ENCODE data around the gene U2AF2. TPM values are rescaled to one million over a fixed set of nuclear protein-coding genes. Genes with fewer than 3 reads are reported as not detected.
A peak's percentile ranks its signal among the peaks of the same experiment; 100 is the strongest.

Gene U2AF2
- total RNA-seq, 1 experiment from 2014 or later = 309 TPM

GRCh38 chr19:55651236-55651635 lies 3.6 kb upstream of the U2AF2 start:
- no peaks in the 10 kb centered on the region for H3K9me3 Mint-ChIP-seq (ENCODE audit: low read depth, unreplicated experiment)
- no peak for DNase-seq
- H3K27me3 Mint-ChIP-seq (ENCODE audit: unreplicated experiment) = no peaks in the 10 kb centered on the region
- intact Hi-C loops (cut with micrococcal nuclease; ENCODE audit: unreplicated experiment) = loop anchor here (10.0 kb wide), 1 partner anchor 154 kb away; no protein-coding TSS in a partner anchor
- CTCF ChIA-PET = no interaction called here
- peaks cover 73% of the 10 kb centered on the region for H3K36me3 Mint-ChIP-seq (ENCODE audit: insufficient read depth, unreplicated experiment)
- no peaks in the 10 kb centered on the region for H3K4me1 Mint-ChIP-seq (ENCODE audit: low read depth, unreplicated experiment)
- H3K4me3 Mint-ChIP-seq (ENCODE audit: low read depth, unreplicated experiment) = no peak overlapping the region
- BruUV-seq (replicated peaks) = no TSS peak
- no peak for TF ChIP-seq CTCF (IDR thresholded peaks at IDR 0.05; ENCODE audit: unreplicated experiment)
- H3K27ac Mint-ChIP-seq (ENCODE audit: unreplicated experiment) = peak overlapping the region; percentile 11

GRCh38 chr19:55652311-55653128 lies 2.3 kb upstream of the U2AF2 start:
- TF ChIP-seq CTCF (IDR thresholded peaks at IDR 0.05; ENCODE audit: unreplicated experiment) = no peak
- intact Hi-C loops (cut with micrococcal nuclease; ENCODE audit: unreplicated experiment) = loop anchor here (10.0 kb wide), 1 partner anchor 152 kb away; no protein-coding TSS in a partner anchor
- H3K9me3 Mint-ChIP-seq (ENCODE audit: low read depth, unreplicated experiment) = no peaks in the 10 kb centered on the region
- BruUV-seq (replicated peaks) = no TSS peak
- DNase-seq = no peak
- H3K27ac Mint-ChIP-seq (ENCODE audit: unreplicated experiment) = peak overlapping the region; percentile 96
- H3K4me3 Mint-ChIP-seq (ENCODE audit: low read depth, unreplicated experiment) = peak overlapping the region; percentile 96
- H3K36me3 Mint-ChIP-seq (ENCODE audit: insufficient read depth, unreplicated experiment) = peaks cover 75% of the 10 kb centered on the region
- peaks cover 6% of the 10 kb centered on the region for H3K4me1 Mint-ChIP-seq (ENCODE audit: low read depth, unreplicated experiment)
- CTCF ChIA-PET = interaction anchor here (0.6 to 0.7 kb wide), 4 partner anchors 49 to 695 kb away, joined by 3 to 7 read pairs (median 3); no protein-coding TSS in a partner anchor
- H3K27me3 Mint-ChIP-seq (ENCODE audit: unreplicated experiment) = no peaks in the 10 kb centered on the region

GRCh38 chr19:55653651-55654322 lies 1.0 kb upstream of the U2AF2 start:
- no peaks in the 10 kb centered on the region for H3K27me3 Mint-ChIP-seq (ENCODE audit: unreplicated experiment)
- DNase-seq = peak; percentile 98
- no peaks in the 10 kb centered on the region for H3K9me3 Mint-ChIP-seq (ENCODE audit: low read depth, unreplicated experiment)
- H3K27ac Mint-ChIP-seq (ENCODE audit: unreplicated experiment) = peak overlapping the region; percentile 96
- CTCF ChIA-PET = interaction anchor here (0.6 to 1.5 kb wide), 19 partner anchors 11 to 697 kb away, joined by 3 to 15 read pairs (median 3); partner anchors contain the start of genes FIZ1 and TMEM238
- H3K4me1 Mint-ChIP-seq (ENCODE audit: low read depth, unreplicated experiment) = peaks cover 10% of the 10 kb centered on the region
- H3K36me3 Mint-ChIP-seq (ENCODE audit: insufficient read depth, unreplicated experiment) = peaks cover 69% of the 10 kb centered on the region
- intact Hi-C loops (cut with micrococcal nuclease; ENCODE audit: unreplicated experiment) = loop anchor here (10.0 kb wide), 1 partner anchor 151 kb away; no protein-coding TSS in a partner anchor
- TSS peak; percentile 86 for BruUV-seq (replicated peaks)
- peak; percentile 100 for TF ChIP-seq CTCF (IDR thresholded peaks at IDR 0.05; ENCODE audit: unreplicated experiment)
- H3K4me3 Mint-ChIP-seq (ENCODE audit: low read depth, unreplicated experiment) = peak overlapping the region; percentile 96

GRCh38 chr19:55654323-55654867 lies 440 bp upstream of the U2AF2 start:
- intact Hi-C loops (cut with micrococcal nuclease; ENCODE audit: unreplicated experiment) = loop anchor here (10.0 kb wide), 1 partner anchor 150 kb away; no protein-coding TSS in a partner anchor
- H3K36me3 Mint-ChIP-seq (ENCODE audit: insufficient read depth, unreplicated experiment) = peaks cover 71% of the 10 kb centered on the region
- H3K9me3 Mint-ChIP-seq (ENCODE audit: low read depth, unreplicated experiment) = no peaks in the 10 kb centered on the region
- H3K27ac Mint-ChIP-seq (ENCODE audit: unreplicated experiment) = peak overlapping the region; percentile 96
- BruUV-seq (replicated peaks) = no TSS peak
- peak; percentile 99 for DNase-seq
- CTCF ChIA-PET = interaction anchor here (0.6 to 1.5 kb wide), 15 partner anchors 12 to 679 kb away, joined by 3 to 15 read pairs (median 3); partner anchors contain the start of genes FIZ1 and TMEM238
- TF ChIP-seq CTCF (IDR thresholded peaks at IDR 0.05; ENCODE audit: unreplicated experiment) = no peak
- no peaks in the 10 kb centered on the region for H3K27me3 Mint-ChIP-seq (ENCODE audit: unreplicated experiment)
- peak overlapping the region; percentile 96 for H3K4me3 Mint-ChIP-seq (ENCODE audit: low read depth, unreplicated experiment)
- H3K4me1 Mint-ChIP-seq (ENCODE audit: low read depth, unreplicated experiment) = peaks cover 14% of the 10 kb centered on the region
